GM19025 (cell line): Measurements from ENCODE around the gene OR2T27.
"Not testable (repeated sequence)": the region's sequence is repeated elsewhere in the genome, so short reads cannot be mapped to it uniquely, and the experiment has no call there.

Experiments
- ATAC-seq: cut with Tn5 transposase; IDR thresholded peaks from one replicate; pipeline ENCODE4 v1.9.1; 2021; ENCODE audit warnings: mild to moderate bottlenecking, low read depth, moderate library complexity; ENCODE audit not compliant: unreplicated experiment

The OR2T27 gene, protein sequence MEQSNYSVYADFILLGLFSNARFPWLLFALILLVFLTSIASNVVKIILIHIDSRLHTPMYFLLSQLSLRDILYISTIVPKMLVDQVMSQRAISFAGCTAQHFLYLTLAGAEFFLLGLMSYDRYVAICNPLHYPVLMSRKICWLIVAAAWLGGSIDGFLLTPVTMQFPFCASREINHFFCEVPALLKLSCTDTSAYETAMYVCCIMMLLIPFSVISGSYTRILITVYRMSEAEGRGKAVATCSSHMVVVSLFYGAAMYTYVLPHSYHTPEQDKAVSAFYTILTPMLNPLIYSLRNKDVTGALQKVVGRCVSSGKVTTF

DNA sequence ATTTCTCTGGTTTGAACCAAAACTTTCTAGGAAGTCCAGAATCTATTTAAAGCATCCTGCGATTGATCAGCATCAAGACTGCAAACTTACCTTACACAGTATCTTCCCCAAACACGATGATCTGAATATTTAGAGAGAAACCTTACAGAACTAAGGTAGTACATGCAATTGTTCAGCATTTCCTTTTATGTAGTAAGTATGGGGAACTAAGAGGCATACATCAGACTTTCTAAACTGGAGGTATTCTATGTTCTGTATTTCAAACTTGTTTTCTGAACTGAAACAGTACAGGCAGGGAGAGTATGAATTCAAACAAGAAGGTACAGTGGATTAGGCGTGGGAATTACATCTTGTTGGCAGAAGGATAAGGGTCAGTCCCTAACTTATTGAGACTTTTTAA lies at the start of gene OR2T27:
OR2T27 (minus strand) TSS at position 175 of the 400 bp plus-strand sequence. CDS start 4,644 bp downstream, outside the sequence.
- not testable (repeated sequence) for ATAC-seq

DNA sequence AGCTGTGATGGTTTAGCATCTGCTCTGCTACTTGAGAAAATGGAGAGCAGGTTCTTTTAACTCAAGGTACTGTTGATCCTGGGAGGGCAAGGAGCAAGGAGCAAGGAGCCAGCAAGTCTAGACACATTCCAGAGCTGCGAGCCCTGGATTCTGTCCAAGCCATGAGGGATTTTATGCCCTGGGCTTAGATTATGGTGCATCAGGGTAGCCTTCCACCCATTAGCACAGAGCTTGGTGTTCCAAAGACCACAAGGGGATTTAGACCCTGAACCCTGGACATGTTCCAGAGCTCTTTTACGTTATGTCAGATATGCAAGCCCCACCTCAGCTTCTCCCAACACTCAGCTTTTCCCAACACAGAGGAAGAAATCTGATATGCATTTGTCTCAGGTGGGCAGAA lies 49.3 kb upstream of the OR2T27 start:
- ATAC-seq, result no peak

DNA sequence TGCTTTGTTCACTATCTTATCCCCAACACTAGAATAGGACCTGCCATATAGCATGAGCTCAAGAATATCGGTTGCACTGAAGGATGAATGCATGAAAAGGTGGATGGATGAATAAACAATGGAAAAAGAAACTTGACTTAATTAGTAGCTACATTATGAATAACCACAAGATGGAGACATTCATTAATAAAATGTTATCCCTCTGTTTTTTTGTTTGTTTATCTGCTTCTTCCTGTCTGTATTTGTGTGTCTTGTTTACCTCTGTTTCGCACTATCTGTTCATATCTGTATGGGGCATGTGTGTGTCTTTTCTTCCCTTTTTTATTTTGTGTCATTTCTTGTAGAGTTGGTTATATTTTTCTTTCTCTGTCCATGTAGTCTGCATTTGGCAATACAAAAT lies 48.3 kb upstream of the OR2T27 start:
- ATAC-seq, result no peak

DNA sequence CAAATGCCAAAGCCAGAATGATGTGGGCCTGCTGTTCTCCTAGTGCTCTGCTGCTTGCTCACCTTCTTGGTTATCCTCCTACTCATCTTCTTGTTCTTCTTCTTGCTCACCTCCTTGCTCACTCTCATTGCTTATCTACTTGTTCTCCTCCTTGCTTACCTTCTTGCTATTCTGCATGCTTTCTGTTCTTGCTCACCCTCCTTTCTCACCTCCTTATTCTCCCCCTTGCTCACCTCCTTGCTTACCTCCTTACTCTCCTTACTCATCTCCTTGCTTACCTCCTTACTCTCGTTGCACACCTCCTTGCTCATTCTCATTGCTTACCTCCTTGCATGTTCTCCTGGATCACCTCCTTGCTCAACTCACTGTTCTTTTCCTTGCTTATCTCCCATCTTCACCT lies 47.4 kb upstream of the OR2T27 start, which contains the start of gene OR14I1:
OR14I1 (minus strand) TSS at position 53 of the 400 bp plus-strand sequence.
- ATAC-seq, result no peak

DNA sequence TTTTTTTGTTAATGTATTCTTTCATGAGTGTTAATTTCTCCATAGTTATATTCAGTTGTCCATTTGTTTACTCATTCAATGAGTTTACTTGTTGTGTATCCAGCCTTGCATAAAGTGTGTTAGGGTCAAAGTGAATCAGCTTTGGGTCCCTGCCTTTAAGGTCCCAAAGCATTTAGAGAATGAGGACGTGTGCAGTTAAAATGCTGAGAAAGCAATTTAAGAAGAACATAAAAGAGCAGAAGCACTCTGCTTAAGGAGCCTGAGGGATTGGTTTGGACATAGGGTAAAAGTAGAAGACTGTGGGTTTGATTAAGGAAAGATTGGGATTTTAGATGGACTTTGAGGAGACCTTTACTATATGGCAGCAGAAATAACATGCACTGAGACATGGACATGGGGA lies 43.8 kb upstream of the OR2T27 start:
- ATAC-seq, result no peak

DNA sequence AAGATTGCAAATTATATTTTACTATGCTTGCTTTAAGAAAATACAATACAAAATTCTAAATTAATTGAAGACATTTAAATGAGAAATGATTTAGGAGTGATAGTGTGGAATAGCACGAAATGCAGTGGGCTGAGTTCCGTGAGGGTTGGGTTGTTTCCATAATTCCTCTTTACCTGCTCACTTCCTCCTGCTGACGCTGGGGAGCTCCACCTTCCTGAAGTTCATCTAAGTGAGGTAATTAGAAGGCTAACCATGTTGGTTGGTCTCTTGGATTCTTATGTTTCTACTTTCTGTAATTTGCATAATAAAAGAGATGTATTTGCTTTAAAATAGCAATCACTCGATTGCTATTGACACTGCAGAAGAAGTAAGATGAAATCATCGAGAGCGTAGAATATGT lies 42.6 kb upstream of the OR2T27 start:
- no peak for ATAC-seq

DNA sequence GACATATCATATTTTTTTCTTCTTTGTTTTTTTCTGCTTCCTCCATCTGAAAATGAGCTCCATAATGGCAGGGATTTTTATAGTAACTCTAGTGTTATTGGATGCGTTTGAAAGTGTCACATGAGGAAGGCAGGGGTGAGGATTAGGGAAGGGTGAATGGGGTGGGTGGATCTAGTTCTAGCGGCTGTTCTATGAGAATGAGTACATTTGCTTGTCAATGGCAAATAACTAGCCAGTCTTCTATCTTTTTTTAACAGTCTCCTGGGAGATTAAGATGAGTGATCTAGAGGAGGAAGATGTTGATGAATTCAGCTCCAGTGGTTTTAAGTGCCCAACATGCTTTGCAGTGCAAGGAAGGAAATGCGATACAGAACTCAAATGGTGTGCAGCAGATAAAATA lies 41.4 kb upstream of the OR2T27 start:
- no peak for ATAC-seq

DNA sequence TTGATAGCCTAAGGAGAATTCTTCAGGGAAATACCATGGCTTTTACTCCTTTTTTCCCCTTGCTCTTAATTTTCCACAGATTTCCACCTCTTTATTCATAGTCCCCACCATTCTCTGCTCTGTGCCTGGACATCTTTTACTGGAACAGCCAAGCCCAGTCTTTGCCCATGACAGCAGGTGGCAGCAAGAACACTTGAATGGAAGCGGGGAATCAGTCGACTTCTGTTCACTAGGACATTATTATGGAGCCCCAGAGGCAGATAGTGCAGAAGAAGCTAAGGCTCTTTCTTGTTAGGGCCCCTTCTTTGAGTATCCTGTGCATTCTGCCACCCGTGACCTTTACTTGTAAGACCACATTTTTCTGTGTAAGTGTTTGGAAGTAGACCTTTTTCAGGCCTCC lies 40.9 kb upstream of the OR2T27 start:
- ATAC-seq, result no peak

DNA sequence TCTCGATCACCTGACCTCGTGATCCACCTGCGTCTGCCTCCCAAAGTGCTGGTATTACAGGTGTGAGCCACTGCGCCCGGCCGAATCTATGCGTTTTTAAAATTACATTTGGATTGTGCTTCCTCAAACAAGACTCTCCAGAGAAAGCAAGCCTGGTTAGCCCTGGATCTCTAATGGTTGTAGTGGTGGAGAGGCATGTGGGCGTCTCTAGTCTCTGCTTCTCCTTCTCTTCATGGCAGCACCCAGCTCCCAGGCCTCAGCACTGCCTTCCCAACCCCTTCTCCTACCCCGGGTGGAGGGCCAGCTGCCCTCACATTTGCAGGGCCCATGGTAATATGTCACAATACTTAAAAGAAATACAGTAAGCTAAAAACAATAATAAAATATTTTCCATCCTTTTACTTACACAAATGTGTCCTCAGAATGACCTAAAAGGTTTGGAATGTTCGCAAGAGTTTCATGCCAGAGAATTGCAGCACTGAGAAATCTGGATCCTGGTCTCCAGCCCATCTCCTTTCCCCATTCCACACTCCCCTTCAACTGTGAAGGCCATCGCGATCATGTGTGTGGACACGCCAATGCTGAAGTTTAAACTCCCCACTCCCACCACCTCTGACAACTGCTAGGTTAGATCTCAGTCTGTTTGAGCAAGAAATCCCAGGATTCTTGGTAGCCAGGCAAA lies 40.3 kb upstream of the OR2T27 start:
- ATAC-seq, result no peak

DNA sequence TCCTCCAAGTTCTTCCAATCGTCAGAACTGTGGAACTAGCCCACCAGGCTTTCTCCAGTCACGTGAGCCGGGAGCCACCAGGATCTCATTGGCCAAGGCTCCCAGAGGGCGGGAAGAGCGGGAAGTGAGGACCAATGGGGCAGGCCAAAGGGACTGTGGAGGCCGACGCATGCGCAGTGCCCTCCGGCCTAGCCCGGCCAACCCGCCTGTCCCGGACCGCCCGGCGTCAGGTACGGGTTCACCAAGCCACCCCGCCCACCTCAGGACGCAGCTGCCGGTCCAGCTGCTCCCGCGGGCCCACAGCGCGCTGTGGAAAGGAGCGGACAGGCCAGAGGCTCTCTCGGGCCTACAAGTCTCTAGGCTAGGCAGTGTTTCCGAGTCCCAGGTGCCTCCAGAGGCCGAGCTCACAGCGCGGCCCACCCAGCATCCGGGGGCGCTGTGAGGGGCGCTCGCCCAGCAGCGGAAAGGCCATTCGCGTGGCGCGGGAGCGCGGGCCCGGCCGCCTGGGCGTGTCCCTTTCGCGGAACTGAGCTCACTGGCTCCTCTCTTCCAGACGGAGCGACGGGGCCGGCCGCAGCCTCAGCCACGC lies 36.3 kb upstream of the OR2T27 start:
- no peak for ATAC-seq

DNA sequence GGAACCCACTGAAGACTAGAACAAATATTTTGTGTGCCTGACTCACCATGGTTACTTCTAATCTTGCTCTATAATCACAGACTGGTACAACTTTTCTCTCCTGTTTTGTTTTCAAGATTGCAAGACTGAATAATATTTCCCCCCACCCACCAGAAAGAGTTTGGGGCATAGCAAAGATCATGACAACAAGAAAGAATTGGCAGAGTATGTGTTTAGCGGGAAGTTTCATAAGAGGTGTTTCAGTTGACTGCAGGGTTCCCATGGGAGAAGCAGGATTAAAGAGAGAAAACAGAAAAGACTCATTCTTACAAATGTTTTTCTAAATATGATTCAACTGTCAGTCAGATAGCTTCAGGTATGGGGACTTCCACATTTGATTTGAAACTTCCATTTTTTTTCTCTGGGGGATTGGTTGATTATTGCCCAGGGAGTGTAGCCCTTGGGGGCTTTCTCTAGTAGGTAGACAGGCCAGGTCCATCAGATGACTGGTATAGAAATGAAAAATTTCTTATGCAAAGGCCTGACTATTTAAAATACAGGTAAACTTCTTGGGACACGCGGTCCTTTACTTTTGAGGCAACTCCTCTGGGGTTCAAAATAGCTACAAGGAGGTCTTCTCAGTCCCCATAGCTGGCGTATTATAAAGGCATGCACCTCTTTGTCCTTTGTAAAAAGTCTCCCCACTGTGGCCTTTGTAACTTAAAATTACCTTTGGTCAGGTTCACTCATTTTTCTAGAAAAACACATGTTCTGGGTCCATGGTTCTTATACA lies 33.4 kb upstream of the OR2T27 start:
- ATAC-seq, result peak; percentile 76

DNA sequence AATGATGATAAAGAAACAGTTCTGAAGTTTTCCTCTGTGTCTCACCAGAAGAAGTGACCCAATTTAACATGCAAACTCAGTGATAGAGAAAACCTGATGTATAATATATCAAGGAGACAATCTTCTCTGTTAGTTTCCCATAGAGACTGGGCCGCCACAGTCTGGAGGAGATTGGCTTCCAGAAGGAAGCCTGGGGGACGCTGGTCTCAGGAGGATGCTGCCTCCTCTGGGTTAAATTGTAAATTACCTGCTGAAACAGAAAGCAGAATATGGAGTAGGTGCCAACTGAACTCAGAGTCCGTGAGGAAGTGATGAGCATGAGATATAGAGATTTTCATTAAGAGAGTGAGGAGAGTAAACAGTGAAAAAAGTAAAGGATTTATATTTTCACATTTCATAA lies 31.5 kb upstream of the OR2T27 start:
- peak; percentile 49 for ATAC-seq

DNA sequence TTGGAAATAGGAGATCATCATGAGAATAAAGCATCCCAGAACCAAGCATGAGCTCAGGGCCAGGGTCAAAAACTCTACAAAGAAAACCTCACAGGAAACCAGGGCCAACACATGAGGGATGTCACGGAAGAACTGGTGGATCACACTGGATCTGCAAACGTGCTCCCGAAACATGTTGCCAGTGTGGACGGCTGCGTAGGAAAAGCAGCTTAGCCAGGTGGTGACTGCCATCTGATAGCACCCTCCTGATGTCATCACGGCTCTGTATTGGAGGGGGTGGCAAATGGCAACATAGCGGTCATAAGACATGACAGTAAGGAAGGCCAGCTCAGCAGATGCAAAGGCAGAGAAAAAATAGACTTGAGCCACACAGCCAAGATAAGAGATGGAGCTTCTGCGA lies 26.3 kb upstream of the OR2T27 start:
- ATAC-seq, result no peak

DNA sequence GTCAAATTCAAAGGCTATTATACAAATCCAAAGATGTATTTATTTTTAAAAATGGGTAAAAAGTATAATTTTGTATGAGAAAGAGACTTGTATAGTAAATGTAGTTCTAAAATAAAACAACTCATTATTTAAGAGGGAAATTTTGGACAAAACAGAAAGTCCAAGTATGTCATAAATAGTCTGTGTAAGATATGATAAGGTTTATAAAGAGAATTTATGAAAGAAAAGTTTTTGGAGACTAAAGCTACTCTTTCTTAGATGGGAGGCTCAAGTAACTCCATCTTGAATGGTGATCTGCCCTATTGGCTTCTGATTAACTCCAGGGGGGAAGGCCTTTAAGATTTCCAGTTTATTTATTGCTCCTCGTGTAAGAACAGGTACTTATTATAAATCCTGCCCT lies 14.7 kb upstream of the OR2T27 start:
- ATAC-seq, result no peak

DNA sequence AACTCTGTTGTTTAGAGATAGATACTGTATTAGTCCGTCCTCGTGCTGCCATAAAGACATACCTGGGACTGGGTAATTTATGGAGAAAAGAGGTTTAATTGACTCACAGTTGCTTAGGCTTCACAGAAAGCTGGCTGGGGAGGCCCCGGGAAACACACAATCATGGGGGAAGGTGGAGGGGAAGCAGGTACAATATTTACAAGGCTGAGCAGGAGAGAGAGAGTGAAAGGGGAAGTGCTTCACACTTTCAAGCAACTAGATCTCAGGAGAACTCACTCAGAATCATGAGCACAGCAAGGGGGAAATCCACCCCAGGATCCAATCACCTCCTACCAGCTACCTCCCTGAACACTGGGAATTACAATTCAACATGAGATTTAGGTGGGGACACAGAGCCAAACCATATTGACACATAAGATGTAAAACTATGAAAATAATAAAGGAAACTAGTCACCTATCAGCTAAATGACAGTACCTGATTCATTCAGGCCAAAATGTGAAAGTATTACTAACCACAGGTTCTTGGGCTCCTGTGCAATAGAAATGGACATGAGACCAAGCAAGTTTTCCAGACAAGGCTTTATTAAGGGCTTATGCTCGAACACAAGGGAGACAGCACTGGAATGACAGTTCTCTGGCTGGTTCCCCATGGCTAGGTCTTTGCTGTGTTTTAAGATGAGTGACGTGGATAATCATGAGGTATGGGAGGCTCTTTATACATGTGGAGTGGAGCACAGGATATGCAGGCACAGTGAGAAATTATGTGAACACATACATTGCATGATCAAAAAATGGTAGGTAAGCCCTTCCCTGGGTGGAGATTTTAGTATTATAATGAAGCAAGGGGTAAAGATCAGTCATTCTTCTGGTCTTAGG lies 8.4 kb upstream of the OR2T27 start:
- peak; percentile 95 for ATAC-seq

DNA sequence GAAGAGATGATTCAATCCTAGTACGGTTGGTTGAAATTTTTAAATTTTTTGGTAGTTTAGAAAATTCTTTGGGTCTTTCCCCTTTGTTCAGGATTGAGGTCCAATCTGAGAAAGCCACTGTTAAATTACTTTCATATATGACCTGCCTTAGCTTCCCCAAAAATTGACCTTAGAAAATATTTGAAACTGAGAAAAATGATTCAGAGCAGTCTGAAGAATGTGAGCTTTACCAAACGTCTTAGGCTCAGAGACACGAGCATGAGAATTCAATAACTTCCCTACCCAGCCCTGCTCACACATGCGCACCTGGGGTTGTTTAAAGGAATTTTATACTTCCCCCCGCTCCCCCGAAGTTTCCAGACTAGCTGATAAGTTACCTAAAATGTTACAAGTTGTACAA lies 1.5 kb upstream of the OR2T27 start:
- ATAC-seq, result peak; percentile 42

DNA sequence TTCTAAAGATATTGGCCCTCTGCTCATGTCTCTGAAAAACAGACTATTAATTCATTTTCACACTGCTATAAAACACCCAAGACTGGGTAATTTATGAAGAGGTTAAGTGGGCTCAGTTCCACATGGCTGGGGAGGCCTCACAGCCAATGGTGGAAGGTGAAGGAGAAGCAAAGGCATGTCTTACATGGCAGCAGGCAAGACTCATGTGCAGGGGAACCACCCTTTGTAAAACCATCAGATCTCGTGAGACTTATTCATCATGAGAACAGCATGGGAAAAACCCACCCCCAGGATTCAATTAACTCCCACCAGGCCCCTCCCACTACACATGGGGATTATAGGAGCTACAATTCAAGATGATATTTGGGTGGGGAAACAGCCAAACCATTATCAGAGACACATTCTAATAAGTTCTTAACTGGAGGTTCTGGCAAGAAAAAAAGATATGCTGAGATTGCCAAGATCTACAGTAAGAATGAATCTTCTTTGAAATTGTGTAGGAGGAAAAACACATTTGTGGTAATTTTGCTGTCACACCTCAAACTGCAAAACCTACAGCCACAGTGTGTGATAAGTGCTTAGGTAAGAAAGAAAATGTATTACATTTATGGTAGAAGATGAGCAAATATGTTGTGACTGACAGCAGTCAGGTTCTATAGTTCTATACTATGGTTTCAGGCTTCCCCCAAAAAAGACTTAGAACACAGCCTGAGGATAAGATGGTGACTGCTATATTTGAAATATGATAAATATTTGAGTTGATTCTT lies 6.4 kb downstream of the OR2T27 start:
- not testable (repeated sequence) for ATAC-seq

DNA sequence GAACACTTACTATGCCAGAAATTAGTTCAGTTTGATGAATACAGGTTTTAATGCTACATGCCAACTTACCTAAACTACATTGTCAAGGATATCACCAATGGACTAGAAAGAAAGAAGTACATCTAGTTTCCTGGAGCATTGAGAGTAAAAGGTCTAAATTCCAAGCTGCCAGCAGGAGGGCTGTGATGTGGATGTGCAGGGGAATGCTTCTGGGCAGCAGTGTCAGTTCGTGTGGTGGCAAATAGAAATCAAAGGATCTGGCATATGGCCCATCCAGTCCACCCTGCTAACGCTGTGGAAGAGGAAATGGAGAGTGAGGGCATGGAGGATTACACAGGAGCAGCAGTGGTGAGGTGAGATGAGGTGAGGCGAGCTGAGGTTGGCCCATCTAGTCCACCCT lies 10.2 kb downstream of the OR2T27 start, which contains the start of gene OR2T35:
OR2T35 (minus strand) TSS at position 101 of the 400 bp plus-strand sequence. CDS start 6,020 bp downstream, outside the sequence.
- not testable (repeated sequence) for ATAC-seq
